Measurements from ENCODE around the gene C2orf80.
"Not testable (repeated sequence)": the region's sequence is repeated elsewhere in the genome, so short reads cannot be mapped to it uniquely, and the experiment has no call there.

C2orf80 gene

GRCh38 chr2:208189810-208190503, at the start of gene C2orf80:
TSS of gene C2orf80 (minus strand) at chr2:208190030. CDS start at chr2:208186986, 3,044 bp downstream.
- Mint-ChIP-seq H3K4me3 (no peak within 1 kb of the TSS), H3K4me1 (ENCODE audit: low read depth) (no peaks in the 10 kb centered on the region), H3K27ac (no peak within 1 kb of the TSS), H3K9me3 (no peaks in the 10 kb centered on the region), H3K36me3 (ENCODE audit: low read depth) (no peaks in the 10 kb centered on the region), H3K27me3 (ENCODE audit: low read depth) (peaks cover 8% of the 10 kb centered on the region)

GRCh38 chr2:208235860-208236259, 46.0 kb upstream of the C2orf80 start:
- peaks cover 15% of the 10 kb centered on the region for H3K9me3 Mint-ChIP-seq
- H3K27me3 Mint-ChIP-seq (ENCODE audit: low read depth), result no peaks in the 10 kb centered on the region
- H3K4me3 Mint-ChIP-seq, result no peak overlapping the region
- peaks cover 2% of the 10 kb centered on the region for H3K4me1 Mint-ChIP-seq (ENCODE audit: low read depth)
- no peak overlapping the region for H3K27ac Mint-ChIP-seq
- peaks cover 31% of the 10 kb centered on the region for H3K36me3 Mint-ChIP-seq (ENCODE audit: low read depth)

- H3K27me3 Mint-ChIP-seq (ENCODE audit: low read depth), result no peaks in the 10 kb centered on the region
- peaks cover 27% of the 10 kb centered on the region for H3K36me3 Mint-ChIP-seq (ENCODE audit: low read depth)
- H3K27ac Mint-ChIP-seq, result no peak overlapping the region
- H3K4me1 Mint-ChIP-seq (ENCODE audit: low read depth), result no peaks in the 10 kb centered on the region
- H3K9me3 Mint-ChIP-seq, result peaks cover 15% of the 10 kb centered on the region
- no peak overlapping the region for H3K4me3 Mint-ChIP-seq
Measured at GRCh38 chr2:208234786-208235185, 45.0 kb upstream of the C2orf80 start.

DNA sequence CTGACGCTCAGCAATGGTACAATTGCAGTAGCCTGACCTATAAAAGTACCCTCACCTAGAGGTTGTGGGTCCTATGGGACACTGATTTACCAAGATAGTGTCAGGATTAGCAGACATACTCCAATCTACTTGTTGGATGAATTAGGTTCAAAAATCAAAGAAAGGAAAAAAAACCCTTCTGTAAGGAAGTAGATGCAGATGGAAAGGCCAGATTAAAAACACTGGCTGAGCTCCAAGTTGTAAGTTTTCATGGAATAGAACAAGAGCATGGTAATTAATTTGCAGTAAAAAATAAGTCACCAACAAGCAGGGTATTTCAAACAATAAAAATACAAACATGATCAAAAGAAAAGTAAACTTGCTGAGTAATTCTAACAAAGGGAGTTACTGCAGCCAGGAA, 38.6 kb upstream of the C2orf80 start:
- H3K36me3 Mint-ChIP-seq (ENCODE audit: low read depth), result no peaks in the 10 kb centered on the region
- no peaks in the 10 kb centered on the region for H3K27me3 Mint-ChIP-seq (ENCODE audit: low read depth)
- H3K4me3 Mint-ChIP-seq, result no peak overlapping the region
- no peak overlapping the region for H3K27ac Mint-ChIP-seq
- H3K9me3 Mint-ChIP-seq, result peaks cover 7% of the 10 kb centered on the region
- no peaks in the 10 kb centered on the region for H3K4me1 Mint-ChIP-seq (ENCODE audit: low read depth)

DNA sequence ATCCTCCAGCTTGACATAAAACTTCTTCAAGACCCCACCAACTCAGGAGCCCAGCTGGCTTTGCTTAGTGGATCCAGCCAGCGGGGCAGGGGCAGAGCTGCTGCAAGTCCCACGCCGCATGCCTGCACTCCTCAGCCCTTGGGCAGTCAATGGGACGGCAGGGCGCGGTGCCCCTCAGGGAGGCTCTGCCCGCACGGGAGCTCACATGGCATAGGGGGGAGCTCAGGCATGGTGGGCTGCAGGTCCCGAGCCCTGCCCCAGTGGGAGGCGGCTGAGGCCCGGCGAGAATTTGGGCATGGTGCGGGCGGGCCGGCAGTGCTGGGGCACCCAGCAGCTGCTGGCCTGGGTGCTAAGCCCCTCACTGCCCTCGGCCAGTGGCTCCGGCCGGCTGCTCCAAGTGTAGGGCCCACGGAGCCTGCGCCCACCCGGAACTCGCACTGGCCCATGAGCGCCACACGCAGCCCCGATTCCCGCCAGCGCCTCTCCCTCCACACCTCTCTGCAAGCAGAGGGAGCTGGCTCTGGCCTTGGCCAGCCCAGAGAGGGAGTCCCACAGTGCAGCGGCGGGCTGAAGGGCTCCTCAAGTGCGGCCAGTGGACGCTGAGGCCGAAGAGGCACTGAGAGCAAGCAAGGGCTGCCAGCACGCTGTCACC, 37.9 kb upstream of the C2orf80 start:
- H3K9me3 Mint-ChIP-seq, result peaks cover 7% of the 10 kb centered on the region
- H3K4me1 Mint-ChIP-seq (ENCODE audit: low read depth), result no peaks in the 10 kb centered on the region
- no peak overlapping the region for H3K27ac Mint-ChIP-seq
- H3K36me3 Mint-ChIP-seq (ENCODE audit: low read depth), result no peaks in the 10 kb centered on the region
- no peaks in the 10 kb centered on the region for H3K27me3 Mint-ChIP-seq (ENCODE audit: low read depth)
- no peak overlapping the region for H3K4me3 Mint-ChIP-seq

DNA sequence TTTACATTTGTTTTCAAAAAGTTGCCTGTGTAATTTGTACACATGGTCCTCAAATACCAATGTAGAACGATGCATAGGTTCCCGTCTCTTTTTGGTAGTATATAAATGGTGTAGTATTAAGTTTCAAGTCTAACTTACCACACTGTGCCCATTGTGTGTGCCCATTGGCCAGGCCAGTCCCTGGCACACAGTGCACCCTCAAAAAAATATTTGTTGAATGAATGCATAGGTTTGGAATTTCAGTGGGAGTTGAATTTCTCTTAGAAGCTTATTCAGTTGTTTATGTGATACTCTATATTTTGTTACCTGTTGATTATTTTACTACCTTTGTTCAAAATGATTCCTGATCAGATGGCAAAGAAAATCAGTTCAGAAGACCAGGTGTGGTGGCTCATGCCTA, 35.0 kb upstream of the C2orf80 start:
- no peak overlapping the region for H3K27ac Mint-ChIP-seq
- H3K36me3 Mint-ChIP-seq (ENCODE audit: low read depth), result no peaks in the 10 kb centered on the region
- H3K27me3 Mint-ChIP-seq (ENCODE audit: low read depth), result no peaks in the 10 kb centered on the region
- H3K9me3 Mint-ChIP-seq, result no peaks in the 10 kb centered on the region
- no peak overlapping the region for H3K4me3 Mint-ChIP-seq
- no peaks in the 10 kb centered on the region for H3K4me1 Mint-ChIP-seq (ENCODE audit: low read depth)

DNA sequence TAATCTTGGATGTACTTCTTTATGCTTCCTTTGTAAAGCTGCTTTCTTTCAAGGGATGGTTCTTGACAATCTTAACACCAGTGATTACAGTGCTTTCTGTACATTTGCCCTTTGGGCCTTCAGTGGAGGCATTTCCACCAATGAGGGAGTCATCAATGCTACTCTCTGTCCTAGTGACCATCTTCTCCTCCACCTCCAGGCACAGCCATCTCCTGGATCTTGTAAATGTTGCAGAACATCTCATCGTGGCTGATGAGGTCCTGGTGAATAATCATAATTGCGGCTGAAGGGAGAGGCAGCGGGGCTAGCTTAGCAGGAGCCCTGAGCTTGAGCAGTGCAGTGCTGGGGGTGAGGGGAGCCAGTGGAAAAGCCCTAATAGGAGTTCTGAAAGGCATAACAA, 32.5 kb upstream of the C2orf80 start:
- no peak overlapping the region for H3K27ac Mint-ChIP-seq
- H3K27me3 Mint-ChIP-seq (ENCODE audit: low read depth), result no peaks in the 10 kb centered on the region
- no peak overlapping the region for H3K4me3 Mint-ChIP-seq
- H3K4me1 Mint-ChIP-seq (ENCODE audit: low read depth), result no peaks in the 10 kb centered on the region
- H3K36me3 Mint-ChIP-seq (ENCODE audit: low read depth), result no peaks in the 10 kb centered on the region
- no peaks in the 10 kb centered on the region for H3K9me3 Mint-ChIP-seq

GRCh38 chr2:208221873-208222272, 32.0 kb upstream of the C2orf80 start:
- not testable (repeated sequence) for H3K9me3 Mint-ChIP-seq; H3K4me1 Mint-ChIP-seq (ENCODE audit: low read depth); H3K27ac Mint-ChIP-seq; H3K36me3 Mint-ChIP-seq (ENCODE audit: low read depth); H3K4me3 Mint-ChIP-seq; H3K27me3 Mint-ChIP-seq (ENCODE audit: low read depth)

GRCh38 chr2:208210688-208211451, 21.0 kb upstream of the C2orf80 start:
- H3K36me3 Mint-ChIP-seq (ENCODE audit: low read depth), result no peaks in the 10 kb centered on the region
- H3K27ac Mint-ChIP-seq, result no peak overlapping the region
- H3K4me3 Mint-ChIP-seq, result no peak overlapping the region
- H3K9me3 Mint-ChIP-seq, result no peaks in the 10 kb centered on the region
- H3K27me3 Mint-ChIP-seq (ENCODE audit: low read depth), result no peaks in the 10 kb centered on the region
- no peaks in the 10 kb centered on the region for H3K4me1 Mint-ChIP-seq (ENCODE audit: low read depth)

DNA sequence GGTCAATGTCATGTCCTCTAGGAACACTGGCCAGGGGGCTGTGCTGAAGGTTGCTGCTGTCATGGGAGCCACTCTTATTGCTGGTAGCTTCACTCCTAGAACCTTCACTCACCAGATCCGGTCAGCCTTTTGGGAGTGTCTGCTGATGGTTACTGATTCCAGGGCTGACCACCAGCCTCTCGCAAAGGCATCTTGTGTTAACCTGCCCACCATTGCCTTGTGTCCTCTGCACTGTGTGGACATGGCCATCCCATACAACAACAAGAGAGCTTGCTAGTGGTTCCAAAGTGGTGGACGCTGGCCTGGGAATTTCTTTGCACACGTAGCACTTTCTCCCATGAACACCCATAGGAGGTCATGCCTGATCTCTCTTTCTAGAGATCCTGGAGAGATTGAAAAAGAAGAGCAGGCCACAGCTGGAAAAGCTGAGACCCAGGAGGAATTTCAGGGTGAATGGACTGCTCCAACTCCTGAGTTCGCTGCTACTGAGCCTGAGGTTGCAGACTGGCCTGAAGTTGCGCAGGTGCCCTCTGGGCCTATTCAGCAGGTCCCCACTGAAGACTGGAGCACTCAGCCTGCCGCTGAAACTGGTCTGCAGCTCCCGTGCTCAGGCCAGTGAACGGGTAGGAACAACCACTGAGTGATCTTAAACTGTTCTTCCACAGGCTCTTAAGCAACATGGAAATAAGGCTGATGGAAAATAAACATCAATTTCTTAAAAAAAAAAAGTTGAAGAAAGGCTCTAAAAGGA, 18.7 kb upstream of the C2orf80 start:
- Mint-ChIP-seq H3K27me3 (ENCODE audit: low read depth) (no peaks in the 10 kb centered on the region), H3K36me3 (ENCODE audit: low read depth) (no peaks in the 10 kb centered on the region), H3K9me3 (no peaks in the 10 kb centered on the region), H3K27ac (no peak overlapping the region), H3K4me1 (ENCODE audit: low read depth) (no peaks in the 10 kb centered on the region), H3K4me3 (no peak overlapping the region)

DNA sequence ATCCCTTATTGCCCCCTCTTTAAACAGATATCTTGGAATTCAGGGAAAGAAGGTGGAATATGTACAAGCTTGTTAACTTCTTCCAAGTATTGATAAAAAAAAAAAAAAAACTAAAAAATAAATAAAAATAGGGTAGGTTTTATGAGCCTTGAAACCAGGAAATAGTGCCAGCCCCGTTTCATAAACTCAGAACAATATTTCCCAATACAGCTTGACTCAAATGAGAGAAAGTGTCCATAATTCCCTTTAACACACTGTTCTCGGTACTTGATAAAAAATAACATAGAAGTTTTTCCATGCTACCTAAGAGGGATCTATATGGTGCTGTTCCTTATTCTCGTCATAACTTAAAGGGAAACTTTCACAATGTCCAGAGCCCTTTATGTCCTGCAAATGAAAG, 17.9 kb upstream of the C2orf80 start:
- H3K4me3 Mint-ChIP-seq, result no peak overlapping the region
- H3K36me3 Mint-ChIP-seq (ENCODE audit: low read depth), result no peaks in the 10 kb centered on the region
- H3K27ac Mint-ChIP-seq, result no peak overlapping the region
- no peaks in the 10 kb centered on the region for H3K4me1 Mint-ChIP-seq (ENCODE audit: low read depth)
- no peaks in the 10 kb centered on the region for H3K9me3 Mint-ChIP-seq
- no peaks in the 10 kb centered on the region for H3K27me3 Mint-ChIP-seq (ENCODE audit: low read depth)

- Mint-ChIP-seq H3K27ac (no peak overlapping the region), H3K4me3 (no peak overlapping the region), H3K4me1 (ENCODE audit: low read depth) (no peaks in the 10 kb centered on the region), H3K36me3 (ENCODE audit: low read depth) (no peaks in the 10 kb centered on the region), H3K9me3 (no peaks in the 10 kb centered on the region), H3K27me3 (ENCODE audit: low read depth) (no peaks in the 10 kb centered on the region)
Measured at GRCh38 chr2:208204166-208204565, 14.3 kb upstream of the C2orf80 start.

- Mint-ChIP-seq H3K27me3 (ENCODE audit: low read depth) (no peaks in the 10 kb centered on the region), H3K27ac (no peak overlapping the region), H3K36me3 (ENCODE audit: low read depth) (no peaks in the 10 kb centered on the region), H3K4me3 (no peak overlapping the region), H3K9me3 (no peaks in the 10 kb centered on the region), H3K4me1 (ENCODE audit: low read depth) (no peaks in the 10 kb centered on the region)
Measured at GRCh38 chr2:208195531-208195930, 5.7 kb upstream of the C2orf80 start.

DNA sequence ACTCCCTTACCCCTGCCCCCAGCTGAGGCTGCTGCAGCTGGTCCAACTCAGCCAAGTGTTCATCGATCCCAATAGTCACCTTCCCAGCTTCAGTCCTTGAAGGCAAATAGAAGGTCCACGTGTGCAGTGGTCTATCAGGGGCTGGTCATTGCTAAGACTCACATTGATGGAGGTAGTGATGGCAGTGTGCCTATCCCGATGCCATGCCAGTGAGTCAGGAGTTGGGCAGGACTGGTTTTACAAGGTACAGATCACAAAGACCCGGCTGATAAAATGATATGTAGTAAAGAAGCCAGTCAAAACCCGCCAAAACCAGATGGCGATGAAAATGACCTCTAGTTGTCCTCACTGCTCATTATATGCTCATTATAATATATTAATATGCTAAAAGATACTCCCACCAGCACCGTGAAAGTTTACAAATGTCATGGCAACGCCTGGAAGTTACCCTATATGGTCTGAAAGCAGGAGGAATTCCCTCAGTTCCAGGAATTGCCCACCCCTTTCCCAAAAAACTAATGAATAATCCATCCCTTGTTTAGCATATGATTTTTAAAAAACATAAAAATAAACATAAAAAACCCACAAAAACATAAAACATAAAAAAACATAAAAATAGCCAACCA, 2.9 kb upstream of the C2orf80 start:
- H3K36me3 Mint-ChIP-seq (ENCODE audit: low read depth), result no peaks in the 10 kb centered on the region

More for the DNA sequence above, 2.9 kb upstream of the C2orf80 start:
- Mint-ChIP-seq H3K9me3 (no peaks in the 10 kb centered on the region), H3K27me3 (ENCODE audit: low read depth) (no peaks in the 10 kb centered on the region), H3K4me3 (no peak overlapping the region), H3K4me1 (ENCODE audit: low read depth) (no peaks in the 10 kb centered on the region), H3K27ac (no peak overlapping the region)

Data from T-helper 1 cell treated with Interleukin-12 subunit alpha and Interleukin-12 subunit beta and Interleukin-4 antibody, amounts not matched to agents 30 μg/mL and 1 μg/mL, for 36 hours (primary cell).